ENCODE data around the gene CASP12. TPM values are rescaled to one million over a fixed set of nuclear protein-coding genes. Genes with fewer than 3 reads are reported as not detected.

CASP12 gene
- total and polyA plus RNA-seq, 2 of the 4 experiments (the other 2 are of a cell fraction) = 0.07 TPM; not detected in 1

GRCh38 chr11:104876324-104876723, 21.9 kb downstream of the CASP12 start:
- Histone ChIP-seq H3K18ac (ENCODE audit: low read depth, low read length) (no peak overlapping the region), H2AK5ac (ENCODE audit: low read depth, low read length) (no peak overlapping the region), H3K27me3 (ENCODE audit: control insufficient read depth, insufficient read depth, low read length) (no peaks in the 10 kb centered on the region), H2AK9ac (replicated peaks; ENCODE audit: low read depth, low read length, poor library complexity) (no peak overlapping the region), H2BK15ac (ENCODE audit: low read depth, low read length) (no peak overlapping the region), H3K9me1 (ENCODE audit: insufficient read depth, low read length) (no peaks in the 10 kb centered on the region), H4K20me1 (ENCODE audit: insufficient read depth, low read length) (no peaks in the 10 kb centered on the region), H3K27ac (ENCODE audit: insufficient read depth, low read length) (no peak overlapping the region), H2BK5ac (ENCODE audit: low read depth, low read length, poor library complexity, severe bottlenecking) (no peak overlapping the region), H4K91ac (ENCODE audit: insufficient read depth, low read depth, low read length) (no peak overlapping the region), H3K4me2 (ENCODE audit: low read depth, low read length) (no peak overlapping the region), H3K36me3 (ENCODE audit: control insufficient read depth, insufficient read depth, low read length) (no peaks in the 10 kb centered on the region), H4K8ac (ENCODE audit: low read depth in 2 of 2, low read length in 2 of 2) (no peak overlapping the region), H3K4ac (ENCODE audit: low read depth, low read length) (no peak overlapping the region), H3K79me1 (ENCODE audit: low read depth in 1 of 2, low read length in 2 of 2) (no peaks in the 10 kb centered on the region), H4K5ac (ENCODE audit: low read depth, low read length) (no peak overlapping the region), H3K9ac (ENCODE audit: low read depth, low read length) (no peak overlapping the region), H2AFZ (replicated peaks; ENCODE audit: low read length, poor library complexity) (no peak overlapping the region), H2BK20ac (ENCODE audit: low read depth, low read length) (no peak overlapping the region), H3K4me1 (ENCODE audit: control insufficient read depth, insufficient read depth, low read length) (no peaks in the 10 kb centered on the region), H3K9me3 (ENCODE audit: control insufficient read depth, insufficient read depth, low read length) (no peaks in the 10 kb centered on the region), H3K4me3 (ENCODE audit: insufficient read depth, low read depth, low read length) (no peak overlapping the region), H3K14ac (replicated peaks; ENCODE audit: low read depth, low read length) (no peak overlapping the region), H2BK120ac (ENCODE audit: low read depth, low read length) (no peak overlapping the region), H3K56ac (ENCODE audit: extremely low read depth, insufficient read depth, low read length) (no peak overlapping the region), H3K23ac (ENCODE audit: low read depth, low read length) (no peak overlapping the region)
- ChIA-PET CTCF (no interaction called here), POLR2A (ENCODE audit: unreplicated experiment) (no interaction called here)
- DNase-seq = no peak
- no peak for ATAC-seq (ENCODE audit: low read depth)
- no TSS peak for BruUV-seq (replicated peaks)
- in situ Hi-C loops (cut with MboI; ENCODE audit: low sequenced_read_pairs) = no loop called here
- intact Hi-C loops (cut with micrococcal nuclease) = no loop called here
- dilution Hi-C loops (cut with HindIII; ENCODE audit: low sequenced_read_pairs, unreplicated experiment) = no loop called here
- TF ChIP-seq BHLHE40 (IDR thresholded peaks at IDR 0.05; ENCODE audit: low read depth, low read length) (no peak), MXI1 (IDR thresholded peaks at IDR 0.05; ENCODE audit: borderline replicate concordance, low read depth, low read length) (no peak), ELK1 (IDR thresholded peaks at IDR 0.05; ENCODE audit: borderline replicate concordance, low read depth, low read length) (no peak), FOS (IDR thresholded peaks at IDR 0.05; ENCODE audit: low read depth, low read length) (no peak), POLR2A (IDR thresholded peaks at IDR 0.05; ENCODE audit: low read depth, low read length) (no peak), RCOR1 (IDR thresholded peaks at IDR 0.05; ENCODE audit: insufficient replicate concordance, low read length) (no peak), MAZ (IDR thresholded peaks at IDR 0.05; ENCODE audit: borderline replicate concordance, low read depth, low read length) (no peak), MAFK (IDR thresholded peaks at IDR 0.05; ENCODE audit: low read depth, low read length) (no peak), RFX5 (IDR thresholded peaks at IDR 0.05; ENCODE audit: low read depth, low read length) (no peak)
- TF ChIP-seq, protein P1, sequence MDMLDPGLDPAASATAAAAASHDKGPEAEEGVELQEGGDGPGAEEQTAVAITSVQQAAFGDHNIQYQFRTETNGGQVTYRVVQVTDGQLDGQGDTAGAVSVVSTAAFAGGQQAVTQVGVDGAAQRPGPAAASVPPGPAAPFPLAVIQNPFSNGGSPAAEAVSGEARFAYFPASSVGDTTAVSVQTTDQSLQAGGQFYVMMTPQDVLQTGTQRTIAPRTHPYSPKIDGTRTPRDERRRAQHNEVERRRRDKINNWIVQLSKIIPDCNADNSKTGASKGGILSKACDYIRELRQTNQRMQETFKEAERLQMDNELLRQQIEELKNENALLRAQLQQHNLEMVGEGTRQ (IDR thresholded peaks at IDR 0.05; ENCODE audit: low read depth, low read length) = no peak
- TF ChIP-seq, protein P2, sequence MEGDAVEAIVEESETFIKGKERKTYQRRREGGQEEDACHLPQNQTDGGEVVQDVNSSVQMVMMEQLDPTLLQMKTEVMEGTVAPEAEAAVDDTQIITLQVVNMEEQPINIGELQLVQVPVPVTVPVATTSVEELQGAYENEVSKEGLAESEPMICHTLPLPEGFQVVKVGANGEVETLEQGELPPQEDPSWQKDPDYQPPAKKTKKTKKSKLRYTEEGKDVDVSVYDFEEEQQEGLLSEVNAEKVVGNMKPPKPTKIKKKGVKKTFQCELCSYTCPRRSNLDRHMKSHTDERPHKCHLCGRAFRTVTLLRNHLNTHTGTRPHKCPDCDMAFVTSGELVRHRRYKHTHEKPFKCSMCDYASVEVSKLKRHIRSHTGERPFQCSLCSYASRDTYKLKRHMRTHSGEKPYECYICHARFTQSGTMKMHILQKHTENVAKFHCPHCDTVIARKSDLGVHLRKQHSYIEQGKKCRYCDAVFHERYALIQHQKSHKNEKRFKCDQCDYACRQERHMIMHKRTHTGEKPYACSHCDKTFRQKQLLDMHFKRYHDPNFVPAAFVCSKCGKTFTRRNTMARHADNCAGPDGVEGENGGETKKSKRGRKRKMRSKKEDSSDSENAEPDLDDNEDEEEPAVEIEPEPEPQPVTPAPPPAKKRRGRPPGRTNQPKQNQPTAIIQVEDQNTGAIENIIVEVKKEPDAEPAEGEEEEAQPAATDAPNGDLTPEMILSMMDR (conservative IDR thresholded peaks at IDR 0.05; ENCODE audit: low read depth, low read length) = no peak
